Transverse colon (tissue), 4 donors: ENCODE data around the gene RUFY3.

Experiments used
- EP300 ChIP-seq: sonication (generic); formaldehyde crosslinking; IDR thresholded peaks from one replicate; pipeline ENCODE4 v1.6.1; 2017; ENCODE audit warnings: antibody characterized with exemption, low read depth
- POLR2A ChIP-seq: fragments of 450-650 bp; IDR thresholded peaks from one replicate; pipeline ENCODE4 v1.6.1; 2016; ENCODE audit warnings: antibody characterized with exemption, mild to moderate bottlenecking, moderate library complexity
- POLR2AphosphoS5 ChIP-seq, 3 donors: sonication (generic); formaldehyde crosslinking; IDR thresholded peaks; one replicate each; pipeline ENCODE4 v1.6.1; 2016; ENCODE audit warnings: antibody characterized with exemption in 3 of 3
- TF ChIP-seq, protein P1 (sequence below), 5 experiments: fragments of 200-600 bp in 3 of 5; fragments of 450-650 bp in 2 of 5; sonication (generic) in 3 of 5; IDR thresholded peaks; 1 replicate in 2 of 5; 2 replicates in 3 of 5; pipeline ENCODE4 v1.5.1; 2016 to 2017; ENCODE audit warnings: antibody characterized with exemption in 5 of 5, inconsistent platforms in 3 of 5, mild to moderate bottlenecking in 2 of 5, moderate library complexity in 1 of 5

DNA sequence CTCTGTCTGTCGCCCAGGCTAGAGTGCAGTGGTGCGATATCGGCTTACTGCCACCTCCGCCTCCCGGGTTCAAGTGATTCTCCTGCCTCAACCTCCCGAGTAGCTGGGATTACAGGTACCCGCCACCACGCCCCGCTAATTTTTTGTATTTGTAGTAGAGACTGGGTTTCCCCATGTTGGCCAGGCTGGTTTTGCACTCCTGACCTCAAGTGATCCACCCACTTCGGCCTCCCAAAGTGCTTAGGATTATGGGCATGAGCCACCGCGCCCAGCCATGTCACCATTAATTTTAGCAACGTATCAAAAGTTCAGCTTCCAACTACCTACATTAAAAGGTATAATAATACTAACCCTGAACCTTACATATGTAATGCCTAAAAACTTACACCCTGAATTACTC is 34.4 kb upstream of the RUFY3 start:
- TF ChIP-seq, protein P1, sequence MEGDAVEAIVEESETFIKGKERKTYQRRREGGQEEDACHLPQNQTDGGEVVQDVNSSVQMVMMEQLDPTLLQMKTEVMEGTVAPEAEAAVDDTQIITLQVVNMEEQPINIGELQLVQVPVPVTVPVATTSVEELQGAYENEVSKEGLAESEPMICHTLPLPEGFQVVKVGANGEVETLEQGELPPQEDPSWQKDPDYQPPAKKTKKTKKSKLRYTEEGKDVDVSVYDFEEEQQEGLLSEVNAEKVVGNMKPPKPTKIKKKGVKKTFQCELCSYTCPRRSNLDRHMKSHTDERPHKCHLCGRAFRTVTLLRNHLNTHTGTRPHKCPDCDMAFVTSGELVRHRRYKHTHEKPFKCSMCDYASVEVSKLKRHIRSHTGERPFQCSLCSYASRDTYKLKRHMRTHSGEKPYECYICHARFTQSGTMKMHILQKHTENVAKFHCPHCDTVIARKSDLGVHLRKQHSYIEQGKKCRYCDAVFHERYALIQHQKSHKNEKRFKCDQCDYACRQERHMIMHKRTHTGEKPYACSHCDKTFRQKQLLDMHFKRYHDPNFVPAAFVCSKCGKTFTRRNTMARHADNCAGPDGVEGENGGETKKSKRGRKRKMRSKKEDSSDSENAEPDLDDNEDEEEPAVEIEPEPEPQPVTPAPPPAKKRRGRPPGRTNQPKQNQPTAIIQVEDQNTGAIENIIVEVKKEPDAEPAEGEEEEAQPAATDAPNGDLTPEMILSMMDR (IDR thresholded peaks at IDR 0.05), result no peak
- TF ChIP-seq POLR2A (no peak), EP300 (no peak), POLR2AphosphoS5 (IDR thresholded peaks at IDR 0.05) (no peak)
